ENCODE measurements around the gene FBN1. TPM values are rescaled to one million over a fixed set of nuclear protein-coding genes. Genes with fewer than 3 reads are reported as not detected.

Gene FBN1
- total and polyA plus RNA-seq, 2 of the 13 experiments (the other 11 are each of a cell fraction or from before 2014, with no cell fraction given): 1.5 to 3.0 TPM

DNA sequence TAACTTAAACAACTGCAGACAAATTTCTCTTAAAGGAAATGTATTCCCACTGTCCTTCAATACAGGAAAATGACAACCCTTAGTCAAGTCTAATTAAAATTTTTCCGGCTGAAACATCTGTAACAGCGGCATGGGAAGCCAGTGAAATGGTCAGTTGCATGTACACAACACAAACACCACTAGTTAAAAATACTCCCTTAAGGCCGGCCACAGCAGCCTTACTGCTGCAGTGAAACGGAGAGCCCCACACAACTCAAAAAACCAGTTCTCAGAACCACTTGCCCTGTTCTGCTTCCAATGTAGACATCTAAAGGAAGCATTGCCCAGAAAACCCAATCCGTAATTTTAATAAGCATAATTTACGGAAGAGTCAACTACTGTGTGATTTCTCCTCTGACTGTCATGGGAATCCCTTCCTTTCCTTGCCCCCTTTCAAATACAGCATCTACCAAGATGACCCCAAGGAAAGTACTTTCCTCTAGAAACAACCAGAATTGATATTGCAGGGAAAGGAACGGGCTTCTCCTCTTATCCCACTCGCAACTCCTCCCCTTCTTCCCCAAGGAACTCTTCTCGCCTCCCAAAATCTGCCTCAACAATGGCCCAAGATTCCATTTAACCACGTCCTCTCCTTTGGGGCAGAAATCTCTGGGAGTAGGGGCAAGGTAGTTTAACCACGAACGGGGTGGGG lies 1.6 kb downstream of the FBN1 start (continued):
- TF ChIP-seq, protein P1, sequence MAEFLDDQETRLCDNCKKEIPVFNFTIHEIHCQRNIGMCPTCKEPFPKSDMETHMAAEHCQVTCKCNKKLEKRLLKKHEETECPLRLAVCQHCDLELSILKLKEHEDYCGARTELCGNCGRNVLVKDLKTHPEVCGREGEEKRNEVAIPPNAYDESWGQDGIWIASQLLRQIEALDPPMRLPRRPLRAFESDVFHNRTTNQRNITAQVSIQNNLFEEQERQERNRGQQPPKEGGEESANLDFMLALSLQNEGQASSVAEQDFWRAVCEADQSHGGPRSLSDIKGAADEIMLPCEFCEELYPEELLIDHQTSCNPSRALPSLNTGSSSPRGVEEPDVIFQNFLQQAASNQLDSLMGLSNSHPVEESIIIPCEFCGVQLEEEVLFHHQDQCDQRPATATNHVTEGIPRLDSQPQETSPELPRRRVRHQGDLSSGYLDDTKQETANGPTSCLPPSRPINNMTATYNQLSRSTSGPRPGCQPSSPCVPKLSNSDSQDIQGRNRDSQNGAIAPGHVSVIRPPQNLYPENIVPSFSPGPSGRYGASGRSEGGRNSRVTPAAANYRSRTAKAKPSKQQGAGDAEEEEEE (CRISPR knock-in tag; IDR thresholded peaks at IDR 0.05; ENCODE audit: borderline replicate concordance): no peak

DNA sequence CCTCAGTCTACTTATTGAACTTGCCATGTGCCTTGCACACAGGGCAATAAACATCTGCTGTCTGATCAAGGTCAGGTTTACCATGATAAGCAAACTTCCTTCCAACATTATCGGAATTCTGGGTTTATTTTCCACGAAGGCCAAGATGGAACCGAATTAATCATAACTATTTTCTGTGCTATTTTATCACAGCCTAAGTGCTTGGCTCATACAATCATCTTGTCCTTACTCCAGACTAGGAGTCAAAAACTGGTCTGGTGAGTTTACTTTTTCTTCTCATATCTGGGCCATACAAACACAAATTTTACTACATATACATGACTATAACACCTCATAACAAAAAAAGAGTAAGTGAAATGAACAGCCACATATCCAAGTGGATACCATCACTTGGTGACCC lies 2.3 kb downstream of the FBN1 start:
- ChIA-PET POLR2A (no interaction called here), CTCF (ENCODE audit: low intra/inter-chr PET ratio, low total read pairs) (no interaction called here)
- H3K27me3 ChIP-seq (ENCODE audit: control insufficient read depth in 1 of 2, insufficient read depth in 2 of 2, low read length in 2 of 2): peaks cover 2 to 29% of the 10 kb centered on the region in 2 experiments
- ATAC-seq: no peak
- WGBS (ENCODE audit: low lambda C conversion rate): 27% methylated on average over 3 of the region's 3 CpGs
- H3K9me3 ChIP-seq (ENCODE audit: low read length): no peaks in the 10 kb centered on the region
- no TSS peak for BruUV-seq (replicated peaks)
- no peak overlapping the region for H3K4me2 ChIP-seq (ENCODE audit: low read depth, low read length)
- H3K4me3 ChIP-seq (replicated peaks in 1 of 3; ENCODE audit: insufficient read depth in 1 of 3, low read depth in 2 of 3, low read length in 3 of 3): no peak overlapping the region
- in situ Hi-C loops (cut with HindIII; ENCODE audit: extremely low pct_ligation_motif_present, low pct_unique_long_range_greater_than_20kb): no loop called here
- FAIRE-seq: no peak
- no peak overlapping the region for H3K27ac ChIP-seq (ENCODE audit: extremely low read length, insufficient read depth, low read length)
- H3K36me3 ChIP-seq (replicated peaks in 1 of 2; ENCODE audit: control insufficient read depth in 1 of 2, insufficient read depth in 2 of 2, low read length in 2 of 2): no peaks in the 10 kb centered on the region
- H3K4me1 ChIP-seq (ENCODE audit: insufficient read depth, low read length): no peaks in the 10 kb centered on the region
- no peak overlapping the region for H3K9ac ChIP-seq (ENCODE audit: insufficient read depth, low read depth, low read length)
- no peaks in the 10 kb centered on the region for H4K20me1 ChIP-seq (ENCODE audit: insufficient read depth, low read length)
- DNase-seq (ENCODE audit: low spot score): no peak
- H3K79me2 ChIP-seq (ENCODE audit: insufficient read depth, low read length): no peaks in the 10 kb centered on the region
- intact Hi-C loops (cut with micrococcal nuclease; ENCODE audit: unreplicated experiment): loop anchor here (5.0 to 10.0 kb wide), 2 partner anchors 162 to 286 kb away; no protein-coding TSS in a partner anchor
- H2AFZ ChIP-seq (ENCODE audit: low read length): no peak overlapping the region
- TF ChIP-seq ZMAT3 (CRISPR knock-in tag; conservative IDR thresholded peaks at IDR 0.05): no peak
- TF ChIP-seq RARA (CRISPR knock-in tag; IDR thresholded peaks at IDR 0.05): no peak
- TF ChIP-seq, protein P2, sequence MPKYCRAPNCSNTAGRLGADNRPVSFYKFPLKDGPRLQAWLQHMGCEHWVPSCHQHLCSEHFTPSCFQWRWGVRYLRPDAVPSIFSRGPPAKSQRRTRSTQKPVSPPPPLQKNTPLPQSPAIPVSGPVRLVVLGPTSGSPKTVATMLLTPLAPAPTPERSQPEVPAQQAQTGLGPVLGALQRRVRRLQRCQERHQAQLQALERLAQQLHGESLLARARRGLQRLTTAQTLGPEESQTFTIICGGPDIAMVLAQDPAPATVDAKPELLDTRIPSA (CRISPR knock-in tag; IDR thresholded peaks at IDR 0.05; ENCODE audit: borderline replicate concordance): no peak
- TF ChIP-seq ZNF782 (CRISPR knock-in tag; IDR thresholded peaks at IDR 0.05; ENCODE audit: borderline replicate concordance): no peak
- TF ChIP-seq ZNF619 (CRISPR knock-in tag; IDR thresholded peaks at IDR 0.05): no peak
- no peak for TF ChIP-seq ZZZ3 (CRISPR knock-in tag; IDR thresholded peaks at IDR 0.05; ENCODE audit: borderline replicate concordance)
- TF ChIP-seq, protein P3, sequence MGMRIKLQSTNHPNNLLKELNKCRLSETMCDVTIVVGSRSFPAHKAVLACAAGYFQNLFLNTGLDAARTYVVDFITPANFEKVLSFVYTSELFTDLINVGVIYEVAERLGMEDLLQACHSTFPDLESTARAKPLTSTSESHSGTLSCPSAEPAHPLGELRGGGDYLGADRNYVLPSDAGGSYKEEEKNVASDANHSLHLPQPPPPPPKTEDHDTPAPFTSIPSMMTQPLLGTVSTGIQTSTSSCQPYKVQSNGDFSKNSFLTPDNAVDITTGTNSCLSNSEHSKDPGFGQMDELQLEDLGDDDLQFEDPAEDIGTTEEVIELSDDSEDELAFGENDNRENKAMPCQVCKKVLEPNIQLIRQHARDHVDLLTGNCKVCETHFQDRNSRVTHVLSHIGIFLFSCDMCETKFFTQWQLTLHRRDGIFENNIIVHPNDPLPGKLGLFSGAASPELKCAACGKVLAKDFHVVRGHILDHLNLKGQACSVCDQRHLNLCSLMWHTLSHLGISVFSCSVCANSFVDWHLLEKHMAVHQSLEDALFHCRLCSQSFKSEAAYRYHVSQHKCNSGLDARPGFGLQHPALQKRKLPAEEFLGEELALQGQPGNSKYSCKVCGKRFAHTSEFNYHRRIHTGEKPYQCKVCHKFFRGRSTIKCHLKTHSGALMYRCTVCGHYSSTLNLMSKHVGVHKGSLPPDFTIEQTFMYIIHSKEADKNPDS (CRISPR knock-in tag; IDR thresholded peaks at IDR 0.05): no peak
- no peak for TF ChIP-seq ZFP62 (CRISPR knock-in tag; IDR thresholded peaks at IDR 0.05)
- TF ChIP-seq KLF15 (CRISPR knock-in tag; IDR thresholded peaks at IDR 0.05; ENCODE audit: borderline replicate concordance): no peak
